NOMO-1 treated with dmso at 0.1 percent for 144 hours (cell line): Measurements from ENCODE around the gene PDXDC1.
"Not testable (repeated sequence)": the region's sequence is repeated elsewhere in the genome, so short reads cannot be mapped to it uniquely, and the experiment has no call there.

Experiments
- DNase-seq: peaks from one replicate; lab custom pipeline; 2025; ENCODE audit not compliant: unreplicated experiment; lab: John Stamatoyannopoulos, UW

PDXDC1 gene

GRCh38 chr16:14973785-14974322 lies 972 bp upstream of the PDXDC1 start:
- DNase-seq, result not testable (repeated sequence)

GRCh38 chr16:14974331-14974655 lies 533 bp upstream of the PDXDC1 start:
- not testable (repeated sequence) for DNase-seq

GRCh38 chr16:14975418-14976194 lies 780 bp downstream of the PDXDC1 start:
- DNase-seq, result not testable (repeated sequence)

- not testable (repeated sequence) for DNase-seq
Measured at GRCh38 chr16:14976971-14977736, 2.3 kb downstream of the PDXDC1 start.

- not testable (repeated sequence) for DNase-seq
Measured at GRCh38 chr16:14978281-14978680, 3.5 kb downstream of the PDXDC1 start.

GRCh38 chr16:14978908-14979307 lies 4.1 kb downstream of the PDXDC1 start:
- DNase-seq, result not testable (repeated sequence)

GRCh38 chr16:14981234-14981633 lies 6.4 kb downstream of the PDXDC1 start:
- DNase-seq, result not testable (repeated sequence)

GRCh38 chr16:14982521-14982920 lies 7.7 kb downstream of the PDXDC1 start:
- DNase-seq, result not testable (repeated sequence)

GRCh38 chr16:14988092-14988491 lies 13.3 kb downstream of the PDXDC1 start:
- DNase-seq, result not testable (repeated sequence)

- not testable (repeated sequence) for DNase-seq
Measured at GRCh38 chr16:14988661-14989191, 13.9 kb downstream of the PDXDC1 start.

GRCh38 chr16:14989291-14990281 lies 14.8 kb downstream of the PDXDC1 start:
- not testable (repeated sequence) for DNase-seq

GRCh38 chr16:14993277-14994151 lies 18.7 kb downstream of the PDXDC1 start:
- not testable (repeated sequence) for DNase-seq

GRCh38 chr16:14996702-14997101 lies 21.9 kb downstream of the PDXDC1 start:
- not testable (repeated sequence) for DNase-seq

GRCh38 chr16:14998300-14998699 lies 23.5 kb downstream of the PDXDC1 start:
- DNase-seq, result not testable (repeated sequence)

- not testable (repeated sequence) for DNase-seq
Measured at GRCh38 chr16:14999845-15000244, 25.0 kb downstream of the PDXDC1 start.

GRCh38 chr16:15002448-15002847 lies 27.6 kb downstream of the PDXDC1 start:
- not testable (repeated sequence) for DNase-seq

GRCh38 chr16:15005357-15006132 lies 30.7 kb downstream of the PDXDC1 start:
- not testable (repeated sequence) for DNase-seq

GRCh38 chr16:15008647-15009046 lies 33.8 kb downstream of the PDXDC1 start:
- DNase-seq, result not testable (repeated sequence)

GRCh38 chr16:15012941-15013340 lies 38.1 kb downstream of the PDXDC1 start:
- not testable (repeated sequence) for DNase-seq
